Measurements from ENCODE around the gene ARPP19.
"Not testable (repeated sequence)": the region's sequence is repeated elsewhere in the genome, so short reads cannot be mapped to it uniquely, and the experiment has no call there.

The ARPP19 gene

DNA sequence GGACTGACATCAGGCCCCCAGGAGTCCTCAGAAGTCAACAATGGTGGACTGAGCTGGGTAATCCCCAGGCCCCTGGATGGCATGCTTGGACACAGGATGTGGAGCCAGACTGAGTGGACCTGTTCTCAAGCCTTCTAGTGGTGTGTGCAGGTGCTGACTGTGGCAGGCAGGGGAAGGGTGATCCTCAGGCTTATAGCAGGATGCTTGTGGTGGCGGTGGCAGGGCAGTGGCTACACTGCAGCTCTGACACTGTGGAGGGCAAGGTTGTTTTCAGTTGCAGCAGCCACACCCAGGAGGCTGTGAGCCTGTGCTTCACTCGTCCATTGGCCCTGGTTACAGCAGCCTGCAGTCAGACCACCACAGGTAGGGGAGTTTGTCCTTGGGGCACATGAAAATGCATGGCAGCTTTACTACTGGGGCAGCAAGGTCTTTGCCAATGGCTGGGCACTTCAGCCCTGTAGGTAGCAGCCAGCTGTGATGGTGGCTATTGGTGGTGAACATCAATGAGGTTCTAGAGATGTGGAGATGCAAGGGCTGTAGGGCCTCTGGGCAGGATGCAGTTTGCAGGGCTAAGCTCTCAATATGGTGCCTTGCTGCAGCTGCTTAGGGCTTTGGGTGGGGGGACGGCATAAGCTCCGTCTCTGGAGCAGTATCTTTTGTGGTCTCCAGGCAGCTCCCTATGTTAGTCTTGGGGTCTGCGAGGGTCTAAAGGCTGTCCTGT lies 22.6 kb downstream of the ARPP19 start:
- DNase-seq, result no peak

DNA sequence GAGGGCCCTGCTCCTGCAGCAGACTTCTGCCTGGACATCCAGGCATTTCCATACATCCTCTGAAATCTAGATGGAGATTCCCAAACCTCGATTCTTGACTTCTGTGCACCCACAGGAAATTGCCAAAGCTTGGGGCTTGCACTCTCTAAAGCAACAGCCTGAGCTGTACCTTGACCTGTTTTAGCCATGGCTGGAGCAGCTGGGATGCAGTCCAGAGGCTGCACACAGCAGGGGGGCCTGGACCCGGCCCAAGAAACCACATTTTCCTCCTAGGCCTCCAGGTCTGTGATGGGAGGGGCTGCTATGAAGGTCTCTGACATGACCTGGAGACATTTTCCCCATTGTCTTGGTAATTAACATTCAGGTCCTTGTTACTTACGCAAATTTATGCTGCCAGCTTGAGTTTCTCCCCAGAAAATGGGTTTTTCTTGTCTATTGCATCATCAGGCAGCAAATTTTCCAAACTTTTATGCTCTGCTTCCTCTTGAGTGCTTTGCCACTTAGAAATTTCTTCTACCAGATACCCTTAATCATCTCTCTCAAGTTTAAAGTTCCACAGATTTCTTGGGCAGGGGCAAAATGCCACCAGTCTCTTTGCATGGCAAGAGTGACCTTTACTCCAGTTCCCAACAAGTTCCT lies 28.3 kb downstream of the ARPP19 start:
- no peak for DNase-seq

DNA sequence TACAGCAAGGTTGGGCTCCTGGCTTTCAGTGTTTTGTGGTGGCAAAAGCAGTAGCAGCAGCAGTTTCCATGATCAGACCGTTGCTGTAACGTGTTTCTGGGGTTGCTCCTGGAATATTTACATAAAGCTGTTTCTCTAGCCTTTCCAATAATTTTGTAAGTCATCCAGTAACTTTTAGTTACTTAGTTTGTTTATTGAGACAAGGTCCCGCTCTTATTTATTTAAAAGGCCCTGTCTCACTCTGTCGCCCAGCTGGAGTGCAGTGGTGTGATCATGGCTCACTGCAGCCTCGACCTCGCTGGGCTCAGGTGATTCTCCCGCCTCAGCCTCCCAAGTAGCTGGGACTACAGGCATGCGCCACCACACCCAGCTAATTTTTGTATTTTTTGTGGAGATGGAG lies 31.4 kb downstream of the ARPP19 start:
- DNase-seq, result no peak

DNA sequence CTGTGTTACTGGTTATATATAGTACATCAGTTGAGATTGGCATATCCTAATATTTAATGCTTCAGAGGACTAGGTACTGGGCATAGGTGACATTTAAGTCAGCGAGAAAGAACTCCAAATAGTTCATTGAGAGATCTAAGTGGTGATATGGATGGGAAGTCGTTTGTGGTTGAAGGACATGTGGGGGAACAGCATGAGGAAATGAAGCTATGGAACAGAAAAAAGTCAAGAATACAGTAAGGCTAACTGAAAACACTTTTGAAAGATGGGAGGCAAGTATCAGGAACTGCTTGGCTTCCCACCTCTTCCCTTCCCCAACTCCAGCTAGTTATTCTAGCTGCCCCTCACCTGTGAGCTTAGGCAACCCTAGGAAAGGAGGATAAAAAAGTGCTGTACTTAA lies 36.4 kb downstream of the ARPP19 start:
- no peak for DNase-seq

DNA sequence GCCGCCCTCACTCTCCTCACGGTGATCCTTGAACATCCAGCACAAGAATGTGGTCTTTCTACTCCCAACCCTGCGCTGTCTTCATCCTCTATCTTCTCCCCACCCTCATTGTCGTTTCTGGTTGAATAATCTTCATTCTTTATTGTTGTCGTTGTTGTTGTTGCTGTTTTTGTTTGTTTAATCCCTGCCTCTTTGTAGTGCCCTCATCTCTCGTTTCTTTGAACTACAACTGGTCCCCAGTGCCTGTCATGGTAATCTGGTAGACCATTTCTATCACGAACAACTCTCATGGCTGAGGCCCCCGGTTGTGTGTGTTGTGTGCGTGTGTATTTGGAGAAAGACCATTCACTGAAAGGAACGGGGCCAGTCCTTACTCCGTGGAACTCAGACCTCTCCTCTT lies 38.9 kb downstream of the ARPP19 start:
- no peak for DNase-seq

DNA sequence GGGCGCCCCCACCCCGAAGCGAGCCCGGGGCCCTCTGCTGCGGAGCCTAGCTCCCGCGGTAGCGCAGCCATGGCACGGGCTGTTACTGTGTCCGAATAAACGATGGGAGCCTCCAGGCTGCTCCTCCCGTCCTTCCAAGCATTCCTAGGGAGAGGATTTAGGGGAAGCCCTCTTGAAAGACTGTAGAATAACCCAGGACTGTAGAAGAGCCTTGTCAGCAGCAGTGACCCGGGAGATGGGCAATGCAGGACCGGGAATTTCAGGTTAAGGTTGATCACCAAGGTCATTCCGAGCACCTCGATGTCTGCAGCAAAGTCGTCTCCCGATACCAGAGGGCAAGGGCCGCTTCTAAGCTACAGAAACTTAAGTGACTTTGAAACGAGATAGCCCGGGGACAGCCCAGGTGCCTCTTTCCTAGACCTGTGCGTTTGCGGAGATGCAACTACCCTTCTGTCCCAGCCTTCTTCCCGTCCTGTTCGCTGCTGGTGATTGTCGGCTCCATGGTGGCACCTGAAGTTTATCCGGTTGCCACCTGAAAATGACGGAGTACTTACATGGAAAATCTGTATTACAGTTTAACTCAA lies 39.4 kb downstream of the ARPP19 start:
- DNase-seq, result peak; percentile 5 to 11

DNA sequence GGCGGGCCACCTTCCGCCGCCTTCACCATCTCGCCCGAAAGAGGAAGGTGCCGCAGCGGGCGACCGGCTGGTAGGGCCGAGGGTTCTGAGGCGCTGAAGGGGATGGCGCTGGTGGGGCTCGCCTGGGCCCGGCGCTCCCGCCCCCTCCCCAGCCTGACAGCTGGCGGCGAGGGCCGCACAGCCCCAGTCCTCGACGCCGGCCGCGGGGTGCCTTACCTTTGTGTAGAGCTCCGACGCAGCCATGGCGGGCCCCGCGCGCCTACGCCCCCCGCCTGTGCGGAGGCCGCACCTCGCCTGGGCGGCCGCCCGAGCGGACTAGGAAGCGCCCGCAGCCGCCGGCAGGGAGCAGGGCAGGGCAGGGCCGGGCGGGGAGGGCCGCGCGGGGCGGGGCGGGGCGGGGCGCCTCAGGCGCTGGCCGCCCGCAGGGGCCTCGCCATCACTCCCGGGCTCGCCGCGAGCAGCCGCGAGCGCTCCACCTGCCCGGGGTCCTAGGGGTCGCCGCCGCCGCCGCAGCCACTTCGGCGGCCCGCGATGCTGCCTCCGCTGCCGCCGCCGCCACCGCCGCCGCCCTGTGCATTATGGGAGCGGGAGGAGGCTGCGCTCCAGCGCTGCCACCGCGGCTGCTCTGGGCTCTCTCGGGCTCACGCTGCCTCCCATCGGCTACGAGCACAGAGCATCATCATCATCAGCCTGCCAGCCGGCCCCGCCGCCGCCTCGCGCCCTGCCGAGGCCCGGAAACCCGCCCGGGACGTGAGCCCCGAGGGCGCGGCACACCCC lies 40.1 kb downstream of the ARPP19 start, which contains the start of gene MYO5A:
MYO5A (minus strand) TSS at position 317 of the 777 bp plus-strand sequence; CDS start at position 243, 74 bp downstream.
- DNase-seq, result peak; percentile 76 to 81

GRCh38 chr15:52527911-52528563 lies 40.8 kb downstream of the ARPP19 start:
- peak; percentile 40 to 47 for DNase-seq

DNA sequence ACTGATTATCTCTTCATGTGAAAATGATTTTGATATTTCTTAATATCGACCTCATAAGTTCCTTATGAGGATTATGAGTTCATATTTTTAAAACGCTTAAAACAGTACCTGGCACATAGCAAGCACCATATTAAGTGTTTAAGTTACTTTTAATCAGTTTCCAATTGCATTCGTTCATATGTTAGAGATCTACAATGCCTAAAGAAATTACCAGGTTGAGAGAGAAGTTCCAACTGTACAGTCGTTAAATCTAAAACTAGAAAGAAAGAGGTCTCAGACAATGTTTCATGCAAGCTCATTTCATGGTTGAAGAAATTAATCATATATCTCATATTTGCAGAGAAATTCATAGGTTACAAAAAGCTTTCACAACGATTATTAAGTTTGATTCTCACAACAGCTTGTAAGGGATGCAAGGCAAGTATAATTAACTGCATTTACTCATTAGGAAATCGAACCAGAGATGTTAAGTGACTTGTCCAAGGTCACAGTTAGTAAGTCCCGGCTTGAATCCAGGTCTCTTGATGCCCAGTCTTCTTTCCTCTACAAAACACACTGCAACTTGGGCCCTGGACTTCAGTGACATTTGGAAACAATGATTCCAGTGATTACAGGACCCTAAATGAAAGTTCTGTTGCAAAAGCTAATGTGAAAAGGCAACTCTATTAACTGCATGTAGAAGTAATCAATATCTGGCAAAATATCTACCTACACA lies 41.5 kb downstream of the ARPP19 start:
- no peak for DNase-seq

DNA sequence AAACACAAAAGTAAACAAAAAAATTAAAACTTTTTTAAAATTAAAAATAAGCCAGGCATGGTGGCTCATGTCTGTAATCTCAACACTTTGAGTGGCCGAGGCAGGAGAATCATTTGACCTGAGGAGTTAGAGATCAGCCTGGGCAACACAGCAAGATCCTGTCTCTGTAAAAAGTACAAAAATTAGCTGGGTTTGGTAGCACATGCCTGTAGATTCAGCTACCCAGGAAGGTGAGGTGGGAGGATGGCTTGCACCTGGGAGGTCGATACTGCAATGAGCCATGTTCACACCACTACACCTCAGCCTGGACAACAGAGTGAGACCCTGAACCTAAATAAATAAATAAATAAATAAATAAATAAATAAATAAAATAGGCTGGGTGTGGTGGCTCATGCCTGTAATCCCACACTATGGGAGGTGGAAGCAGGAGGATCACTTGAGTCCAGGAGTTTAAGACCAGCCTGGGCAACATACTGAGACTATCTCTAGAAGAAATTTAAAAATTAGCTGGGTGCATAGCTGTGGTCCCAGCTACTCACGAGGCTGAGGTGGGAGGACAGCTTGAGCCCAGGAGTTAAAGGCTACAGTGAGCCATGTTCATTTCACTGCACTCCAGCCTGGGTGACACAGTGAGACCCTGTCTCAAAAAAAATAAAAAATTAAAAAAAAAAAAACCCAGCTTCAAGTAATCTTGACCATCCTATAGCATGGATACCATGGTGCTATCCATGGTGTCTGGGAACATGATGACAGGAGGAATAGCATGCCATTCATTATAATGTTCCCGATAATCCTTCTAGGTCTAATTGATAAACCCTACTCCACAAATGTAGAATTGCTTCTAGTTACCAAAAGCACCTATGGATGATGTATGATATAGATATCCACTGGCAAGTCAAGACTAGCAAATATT lies 44.4 kb downstream of the ARPP19 start:
- no peak for DNase-seq

DNA sequence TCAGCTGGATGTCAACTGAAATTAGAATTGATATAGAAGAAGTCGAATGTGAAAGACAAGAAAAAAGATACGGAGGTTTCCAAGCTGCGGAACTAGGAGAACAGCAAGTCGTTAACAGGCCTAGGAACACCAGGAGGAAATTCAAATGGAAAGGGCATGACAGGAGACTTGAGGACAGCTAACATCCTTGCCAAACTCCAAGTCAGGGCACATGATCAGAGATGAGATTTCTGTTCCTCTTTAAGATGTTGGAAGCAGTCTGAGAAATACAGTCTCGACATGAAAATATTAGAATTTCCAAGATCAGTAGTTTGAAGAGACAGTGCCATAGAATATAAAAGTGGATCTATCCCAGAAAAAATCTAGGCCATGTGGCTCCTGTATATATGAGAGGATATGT lies 45.2 kb downstream of the ARPP19 start:
- no peak for DNase-seq

DNA sequence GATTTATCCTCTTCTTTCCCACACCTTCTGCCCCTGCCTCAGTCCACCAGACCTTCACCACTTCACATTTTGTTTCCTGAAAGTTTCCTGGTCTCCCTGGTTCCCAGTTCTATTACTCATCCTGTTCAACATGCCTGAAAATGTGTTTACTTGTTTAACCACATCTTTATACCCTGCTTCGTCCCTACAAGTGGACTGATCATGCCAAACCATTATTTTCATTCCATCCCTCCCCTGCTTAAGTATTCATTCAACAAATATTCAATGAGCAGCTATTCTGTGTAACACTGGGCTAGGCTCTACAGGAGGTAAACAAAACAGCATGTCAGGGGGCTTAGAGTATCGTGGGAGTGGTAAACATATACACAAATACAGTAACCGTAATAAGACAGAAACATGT lies 45.6 kb downstream of the ARPP19 start:
- no peak for DNase-seq

DNA sequence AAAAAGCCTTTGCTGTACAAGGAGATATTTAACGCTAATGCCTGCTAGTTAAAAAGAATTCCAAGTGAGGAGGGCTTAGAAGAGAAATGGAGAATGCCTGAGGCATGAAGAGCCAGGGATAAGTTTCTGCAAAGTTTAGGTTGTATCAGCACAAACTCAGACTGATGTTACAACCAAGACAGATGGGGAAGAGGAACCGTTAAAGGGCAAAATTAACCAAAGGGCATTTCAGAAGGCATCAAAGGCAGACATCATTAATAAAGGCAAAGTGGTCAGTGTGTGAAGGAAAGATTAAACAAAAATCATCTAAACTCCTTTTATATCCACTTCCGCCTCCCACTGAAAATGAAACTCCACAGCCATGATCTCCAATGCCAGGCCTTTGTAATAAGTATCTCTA lies 47.1 kb downstream of the ARPP19 start:
- DNase-seq, result no peak

- no peak for DNase-seq
These were observed 48.4 kb downstream of the ARPP19 start for GRCh38 chr15:52520421-52520820.

DNA sequence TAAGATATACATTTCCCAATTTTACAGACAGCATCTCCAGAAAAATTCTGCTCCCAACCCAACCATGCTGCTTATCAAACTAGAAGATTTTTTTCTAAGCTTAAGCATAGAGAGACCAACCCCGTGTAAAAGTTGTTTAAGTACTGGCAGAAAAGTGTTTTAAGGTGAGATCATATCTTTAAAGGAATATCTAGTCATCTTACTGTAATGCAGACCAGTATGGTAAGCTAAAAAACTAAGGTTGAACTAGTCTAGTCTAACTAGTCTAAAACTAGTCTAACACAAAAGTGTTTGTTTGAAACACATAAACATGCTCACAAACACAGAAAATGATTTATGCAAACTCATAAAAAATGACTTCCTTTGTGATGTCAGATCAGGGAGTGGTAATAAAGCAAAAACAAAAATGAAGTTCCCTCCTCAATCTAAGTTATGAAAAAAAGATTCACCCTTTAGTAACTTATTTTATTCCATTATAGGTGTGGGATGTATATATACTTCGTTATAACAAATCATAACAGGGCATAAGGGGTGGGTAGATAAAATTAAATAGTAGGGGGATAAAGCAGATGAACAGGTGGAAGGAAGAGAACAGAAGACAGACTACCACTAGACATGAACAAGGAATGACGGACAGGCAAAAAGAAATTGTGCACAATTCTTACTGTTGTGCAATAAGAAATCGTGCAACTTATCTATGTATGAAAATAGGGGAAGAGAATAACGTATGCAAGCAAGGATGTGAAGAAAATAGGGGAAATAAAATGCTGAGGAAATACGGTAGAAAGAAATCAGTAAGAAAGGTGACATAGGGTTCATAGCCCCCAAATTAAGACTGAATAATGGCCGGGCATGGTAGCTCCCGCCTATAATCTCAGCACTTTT lies 50.1 kb downstream of the ARPP19 start:
- no peak for DNase-seq

GRCh38 chr15:52517014-52517413 lies 51.8 kb downstream of the ARPP19 start:
- no peak for DNase-seq

GRCh38 chr15:52515343-52515742 lies 53.5 kb downstream of the ARPP19 start:
- no peak for DNase-seq

DNA sequence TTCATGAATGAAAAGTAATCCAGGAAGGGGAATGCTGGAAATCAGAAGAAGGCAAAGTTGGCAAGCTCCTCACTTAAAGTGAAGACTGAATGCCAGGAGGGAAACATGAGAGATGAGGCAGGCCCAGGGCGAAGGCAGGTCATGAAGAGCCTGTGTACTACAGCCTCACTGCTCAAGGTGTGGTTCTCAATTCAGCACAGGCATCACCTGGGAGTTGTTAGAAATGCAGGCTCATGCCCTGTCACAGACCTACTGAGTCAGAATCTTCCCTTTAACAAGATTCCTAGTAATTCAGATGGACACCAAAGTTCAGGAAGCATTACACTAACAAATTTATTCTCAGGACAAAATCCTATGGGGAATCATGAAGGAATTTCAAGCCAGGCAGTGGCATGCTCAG lies 54.3 kb downstream of the ARPP19 start:
- DNase-seq, result no peak

GRCh38 chr15:52512869-52513268 lies 56.0 kb downstream of the ARPP19 start:
- not testable (repeated sequence) for DNase-seq

DNA sequence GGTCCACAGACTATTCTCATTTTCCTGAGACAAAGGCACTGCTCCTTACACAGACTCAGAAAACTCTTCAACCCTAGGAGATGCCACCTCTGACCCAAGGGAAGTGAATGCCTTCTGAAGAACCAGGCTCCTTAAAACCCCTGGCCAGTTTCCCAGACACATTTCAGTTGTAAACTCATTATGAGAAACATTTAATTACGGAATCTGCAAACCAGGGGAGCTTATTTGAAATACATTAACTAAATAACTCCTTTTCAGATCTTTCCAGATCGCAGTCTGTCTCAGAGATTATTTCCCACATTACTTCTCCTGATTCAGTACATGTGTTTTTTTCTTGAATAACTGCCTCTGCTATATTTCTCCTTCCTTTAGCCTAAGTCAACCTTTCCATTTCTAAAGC lies 57.7 kb downstream of the ARPP19 start:
- no peak for DNase-seq

Data from stimulated activated CD4-positive, alpha-beta T cell treated with anti-CD3 and anti-CD28 coated beads, Interleukin-4, amount 100 ng/mL, for 4 hours (primary cell).